Mucosa of rectum (tissue), 2 donors: ENCODE measurements around the gene FOXB2.
"Not testable (repeated sequence)": the region's sequence is repeated elsewhere in the genome, so short reads cannot be mapped to it uniquely, and the experiment has no call there.

Experiments used
- H3K27ac ChIP-seq, 2 donors: one replicate each; pipeline ENCODE4 v1.7.0; 2013; ENCODE audit warnings: inconsistent platforms in 2 of 2, low read depth in 2 of 2, low read length in 2 of 2
- H3K27me3 ChIP-seq, 2 donors: one replicate each; pipeline ENCODE4 v1.7.0; 2013; ENCODE audit warnings: low read length in 2 of 2; ENCODE audit not compliant: control insufficient read depth in 2 of 2, insufficient read depth in 2 of 2
- H3K36me3 ChIP-seq, 2 donors: one replicate each; pipeline ENCODE4 v1.7.0; 2013; ENCODE audit warnings: low read length in 2 of 2; ENCODE audit not compliant: control insufficient read depth in 2 of 2, insufficient read depth in 2 of 2
- H3K4me1 ChIP-seq, 2 donors: one replicate each; pipeline ENCODE4 v1.7.0; 2013; ENCODE audit warnings: low read length in 2 of 2, mild to moderate bottlenecking in 1 of 2; ENCODE audit not compliant: control insufficient read depth in 2 of 2, insufficient read depth in 2 of 2
- H3K4me3 ChIP-seq, 2 donors: one replicate each; pipeline ENCODE4 v1.7.0; 2013; ENCODE audit warnings: low read length in 2 of 2
- H3K9ac ChIP-seq, 2 donors: one replicate each; pipeline ENCODE4 v1.7.0; 2013; ENCODE audit warnings: low read length in 2 of 2, low read depth in 1 of 2, mild to moderate bottlenecking in 1 of 2
- H3K9me3 ChIP-seq, 2 donors: one replicate each; pipeline ENCODE4 v1.7.0; 2013; ENCODE audit warnings: low read length in 2 of 2; ENCODE audit not compliant: control insufficient read depth in 2 of 2
- donor health status: healthy.
- donor health status: Normal muscosa, but diverticular disease.

Gene FOXB2

GRCh38 chr9:77019236-77019925, at the start of gene FOXB2:
Gene FOXB2 (plus strand): TSS chr9:77019655. CDS start chr9:77019655, 0 bp downstream.
- H3K27ac ChIP-seq = no peak within 1 kb of the TSS
- no peaks in the 10 kb centered on the region for H3K36me3 ChIP-seq
- H3K9ac ChIP-seq = no peak within 1 kb of the TSS
- peaks cover 86 to 97% of the 10 kb centered on the region in 2 donors for H3K27me3 ChIP-seq
- H3K4me1 ChIP-seq = peaks cover 3 to 5% of the 10 kb centered on the region in 2 donors
- peak within 1 kb of the TSS in 1 of 2 donors; percentile 4 for H3K4me3 ChIP-seq
- H3K9me3 ChIP-seq = peaks cover 0 to 2% of the 10 kb centered on the region in 2 donors

- no peak overlapping the region for H3K9ac ChIP-seq
- H3K27me3 ChIP-seq = peaks cover 0 to 4% of the 10 kb centered on the region in 2 donors
- H3K27ac ChIP-seq = no peak overlapping the region
- H3K36me3 ChIP-seq = no peaks in the 10 kb centered on the region
- H3K9me3 ChIP-seq = no peaks in the 10 kb centered on the region
- no peaks in the 10 kb centered on the region for H3K4me1 ChIP-seq
- no peak overlapping the region for H3K4me3 ChIP-seq
Observed at GRCh38 chr9:76969716-76970115, 49.7 kb upstream of the FOXB2 start.

GRCh38 chr9:76978831-76979230, 40.6 kb upstream of the FOXB2 start:
- H3K27ac ChIP-seq, H3K9me3 ChIP-seq, H3K9ac ChIP-seq, H3K4me1 ChIP-seq, H3K4me3 ChIP-seq, H3K36me3 ChIP-seq, H3K27me3 ChIP-seq: not testable (repeated sequence)

- H3K9me3 ChIP-seq = no peaks in the 10 kb centered on the region
- peaks cover 0 to 11% of the 10 kb centered on the region in 2 donors for H3K27me3 ChIP-seq
- no peak overlapping the region for H3K27ac ChIP-seq
- H3K9ac ChIP-seq = no peak overlapping the region
- H3K4me3 ChIP-seq = no peak overlapping the region
- H3K4me1 ChIP-seq = no peaks in the 10 kb centered on the region
- H3K36me3 ChIP-seq = no peaks in the 10 kb centered on the region
Observed at GRCh38 chr9:76980566-76980965, 38.9 kb upstream of the FOXB2 start.

- H3K4me1 ChIP-seq = peaks cover 2% of the 10 kb centered on the region in 2 donors
- H3K9me3 ChIP-seq = no peaks in the 10 kb centered on the region
- peaks cover 4 to 11% of the 10 kb centered on the region in 2 donors for H3K27me3 ChIP-seq
- no peaks in the 10 kb centered on the region for H3K36me3 ChIP-seq
- no peak overlapping the region for H3K27ac ChIP-seq
- H3K9ac ChIP-seq = no peak overlapping the region
- no peak overlapping the region for H3K4me3 ChIP-seq
Observed at GRCh38 chr9:76984486-76984885, 35.0 kb upstream of the FOXB2 start.

- Histone ChIP-seq H3K4me3 (no peak overlapping the region), H3K27ac (no peak overlapping the region), H3K27me3 (peaks cover 4 to 14% of the 10 kb centered on the region in 2 donors), H3K4me1 (peaks cover 2% of the 10 kb centered on the region in 2 donors), H3K9ac (no peak overlapping the region), H3K36me3 (no peaks in the 10 kb centered on the region), H3K9me3 (no peaks in the 10 kb centered on the region)
Observed at GRCh38 chr9:76985581-76985980, 33.9 kb upstream of the FOXB2 start.

GRCh38 chr9:76987594-76988200, 31.8 kb upstream of the FOXB2 start:
- Histone ChIP-seq H3K27me3 (peaks cover 4 to 14% of the 10 kb centered on the region in 2 donors), H3K36me3 (no peaks in the 10 kb centered on the region), H3K4me3 (no peak overlapping the region), H3K9me3 (no peaks in the 10 kb centered on the region), H3K4me1 (peaks cover 2% of the 10 kb centered on the region in 2 donors), H3K27ac (no peak overlapping the region), H3K9ac (no peak overlapping the region)

GRCh38 chr9:76988941-76989340, 30.5 kb upstream of the FOXB2 start:
- no peak overlapping the region for H3K4me3 ChIP-seq
- H3K27me3 ChIP-seq = peaks cover 4 to 12% of the 10 kb centered on the region in 2 donors
- no peaks in the 10 kb centered on the region for H3K36me3 ChIP-seq
- peaks cover 2% of the 10 kb centered on the region in 2 donors for H3K4me1 ChIP-seq
- H3K9me3 ChIP-seq = no peaks in the 10 kb centered on the region
- H3K9ac ChIP-seq = no peak overlapping the region
- no peak overlapping the region for H3K27ac ChIP-seq

- H3K36me3 ChIP-seq = no peaks in the 10 kb centered on the region
- no peak overlapping the region for H3K9ac ChIP-seq
- H3K9me3 ChIP-seq = no peaks in the 10 kb centered on the region
- no peak overlapping the region for H3K27ac ChIP-seq
- peaks cover 2% of the 10 kb centered on the region in 2 donors for H3K4me1 ChIP-seq
- H3K4me3 ChIP-seq = no peak overlapping the region
- H3K27me3 ChIP-seq = peaks cover 4 to 7% of the 10 kb centered on the region in 2 donors
Observed at GRCh38 chr9:76989501-76989900, 30.0 kb upstream of the FOXB2 start.

- Histone ChIP-seq H3K27ac (no peak overlapping the region), H3K36me3 (no peaks in the 10 kb centered on the region), H3K9ac (no peak overlapping the region), H3K4me3 (no peak overlapping the region), H3K4me1 (no peaks in the 10 kb centered on the region), H3K9me3 (no peaks in the 10 kb centered on the region), H3K27me3 (peaks cover 4 to 8% of the 10 kb centered on the region in 2 donors)
Observed at GRCh38 chr9:76996700-76997099, 22.8 kb upstream of the FOXB2 start.
